ENCODE data around the gene NOL12.
"Not testable (repeated sequence)": the region's sequence is repeated elsewhere in the genome, so short reads cannot be mapped to it uniquely, and the experiment has no call there.

DNA sequence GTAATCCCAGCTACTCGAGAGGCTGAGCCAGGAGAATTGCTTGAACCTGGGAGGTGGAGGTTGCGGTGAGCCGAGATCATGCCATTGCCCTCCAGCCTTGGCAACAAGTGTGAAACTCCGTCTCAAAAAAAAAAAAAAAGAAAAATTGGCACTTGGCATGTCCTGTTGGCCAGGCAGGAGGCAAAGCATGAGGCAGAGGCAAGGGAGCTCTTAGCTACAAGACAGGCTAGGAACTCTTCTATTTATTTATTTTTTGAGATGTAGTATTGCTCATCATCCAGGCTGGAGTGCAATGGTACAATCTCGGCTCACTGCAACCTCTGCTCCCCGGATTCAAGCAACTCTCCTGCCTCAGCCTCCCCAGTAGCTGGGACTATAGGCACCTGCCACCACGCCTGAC lies 8.0 kb downstream of the NOL12 start:
- not testable (repeated sequence) for TF ChIP-seq POLR2AphosphoS5, CTCF (IDR thresholded peaks at IDR 0.05)
